Measurements from ENCODE around the gene SBK3.

Gene SBK3

DNA sequence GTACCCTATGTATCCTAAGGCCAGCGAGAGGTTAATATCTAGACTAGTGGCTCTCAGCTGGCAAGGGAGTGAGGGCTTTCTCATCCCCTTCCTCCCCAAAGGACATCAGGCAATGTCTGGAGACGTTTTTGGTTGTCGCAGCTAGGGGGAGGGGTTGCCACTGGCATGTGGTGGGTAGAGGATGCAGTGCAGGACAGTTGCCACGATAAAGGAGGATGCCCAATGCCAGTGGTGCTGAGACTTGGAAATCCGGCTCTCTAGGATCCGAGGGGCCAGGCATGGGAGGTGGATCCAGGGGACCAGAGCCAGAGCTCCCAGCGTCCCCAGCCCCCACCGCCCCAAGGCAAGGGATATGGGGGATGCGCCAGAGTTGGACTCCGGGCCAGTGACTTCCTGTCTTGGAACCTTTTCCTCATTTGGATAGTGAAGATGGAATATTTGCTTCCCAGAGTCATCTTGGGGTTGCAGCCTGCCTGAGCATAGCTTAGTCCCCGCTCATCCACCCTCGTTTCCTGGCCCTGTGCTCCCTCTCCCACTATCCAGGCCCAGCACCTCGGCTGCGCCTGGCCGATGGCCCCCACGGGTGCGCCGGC lies 52.2 kb downstream of the SBK3 start:
- ChIA-PET POLR2A (no interaction called here), CTCF (interaction anchor here (4.4 kb wide), 1 partner anchor 11 kb away, joined by 28 read pairs; no protein-coding TSS in a partner anchor)
- Histone ChIP-seq H3K36me3 (ENCODE audit: control insufficient read depth in 2 of 2, insufficient read depth in 1 of 2, low read length in 2 of 2) (no peaks in the 10 kb centered on the region), H3K4me3 (ENCODE audit: low read depth, low read length) (no peak overlapping the region), H3K4me1 (ENCODE audit: control insufficient read depth, insufficient read depth, low read length) (no peaks in the 10 kb centered on the region), H3K27ac (ENCODE audit: extremely low read depth, low read depth, low read length) (no peak overlapping the region), H3K9me3 (ENCODE audit: control insufficient read depth, insufficient read depth, low read depth, low read length) (no peaks in the 10 kb centered on the region)
- TF ChIP-seq ZSCAN23 (tag by site-specific recombination; IDR thresholded peaks at IDR 0.05) (no peak), ZNF2 (tag by site-specific recombination; IDR thresholded peaks at IDR 0.05) (no peak), ZSCAN16 (tag by site-specific recombination; IDR thresholded peaks at IDR 0.05) (no peak), ZFP69B (tag by site-specific recombination; IDR thresholded peaks at IDR 0.05) (no peak)
- TF ChIP-seq, protein P1, sequence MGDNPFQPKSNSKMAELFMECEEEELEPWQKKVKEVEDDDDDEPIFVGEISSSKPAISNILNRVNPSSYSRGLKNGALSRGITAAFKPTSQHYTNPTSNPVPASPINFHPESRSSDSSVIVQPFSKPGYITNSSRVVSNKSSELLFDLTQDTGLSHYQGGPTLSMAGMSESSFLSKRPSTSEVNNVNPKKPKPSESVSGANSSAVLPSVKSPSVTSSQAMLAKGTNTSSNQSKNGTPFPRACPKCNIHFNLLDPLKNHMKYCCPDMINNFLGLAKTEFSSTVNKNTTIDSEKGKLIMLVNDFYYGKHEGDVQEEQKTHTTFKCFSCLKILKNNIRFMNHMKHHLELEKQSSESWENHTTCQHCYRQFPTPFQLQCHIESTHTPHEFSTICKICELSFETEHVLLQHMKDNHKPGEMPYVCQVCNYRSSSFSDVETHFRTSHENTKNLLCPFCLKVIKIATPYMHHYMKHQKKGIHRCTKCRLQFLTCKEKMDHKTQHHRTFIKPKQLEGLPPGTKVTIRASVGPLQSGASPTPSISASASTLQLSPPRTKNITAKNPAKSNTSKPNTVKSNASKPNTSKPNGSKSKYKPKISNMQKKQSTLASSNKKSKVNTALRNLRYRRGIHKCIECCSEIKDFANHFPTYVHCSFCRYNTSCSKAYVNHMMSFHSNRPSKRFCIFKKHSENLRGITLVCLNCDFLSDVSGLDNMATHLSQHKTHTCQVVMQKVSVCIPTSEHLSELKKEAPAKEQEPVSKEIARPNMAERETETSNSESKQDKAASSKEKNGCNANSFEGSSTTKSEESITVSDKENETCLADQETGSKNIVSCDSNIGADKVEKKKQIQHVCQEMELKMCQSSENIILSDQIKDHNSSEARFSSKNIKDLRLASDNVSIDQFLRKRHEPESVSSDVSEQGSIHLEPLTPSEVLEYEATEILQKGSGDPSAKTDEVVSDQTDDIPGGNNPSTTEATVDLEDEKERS (tag by site-specific recombination; IDR thresholded peaks at IDR 0.05): no peak
- TF ChIP-seq, protein P2, sequence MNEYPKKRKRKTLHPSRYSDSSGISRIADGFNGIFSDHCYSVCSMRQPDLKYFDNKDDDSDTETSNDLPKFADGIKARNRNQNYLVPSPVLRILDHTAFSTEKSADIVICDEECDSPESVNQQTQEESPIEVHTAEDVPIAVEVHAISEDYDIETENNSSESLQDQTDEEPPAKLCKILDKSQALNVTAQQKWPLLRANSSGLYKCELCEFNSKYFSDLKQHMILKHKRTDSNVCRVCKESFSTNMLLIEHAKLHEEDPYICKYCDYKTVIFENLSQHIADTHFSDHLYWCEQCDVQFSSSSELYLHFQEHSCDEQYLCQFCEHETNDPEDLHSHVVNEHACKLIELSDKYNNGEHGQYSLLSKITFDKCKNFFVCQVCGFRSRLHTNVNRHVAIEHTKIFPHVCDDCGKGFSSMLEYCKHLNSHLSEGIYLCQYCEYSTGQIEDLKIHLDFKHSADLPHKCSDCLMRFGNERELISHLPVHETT (tag by site-specific recombination; IDR thresholded peaks at IDR 0.05): no peak
- TF ChIP-seq, protein P3, sequence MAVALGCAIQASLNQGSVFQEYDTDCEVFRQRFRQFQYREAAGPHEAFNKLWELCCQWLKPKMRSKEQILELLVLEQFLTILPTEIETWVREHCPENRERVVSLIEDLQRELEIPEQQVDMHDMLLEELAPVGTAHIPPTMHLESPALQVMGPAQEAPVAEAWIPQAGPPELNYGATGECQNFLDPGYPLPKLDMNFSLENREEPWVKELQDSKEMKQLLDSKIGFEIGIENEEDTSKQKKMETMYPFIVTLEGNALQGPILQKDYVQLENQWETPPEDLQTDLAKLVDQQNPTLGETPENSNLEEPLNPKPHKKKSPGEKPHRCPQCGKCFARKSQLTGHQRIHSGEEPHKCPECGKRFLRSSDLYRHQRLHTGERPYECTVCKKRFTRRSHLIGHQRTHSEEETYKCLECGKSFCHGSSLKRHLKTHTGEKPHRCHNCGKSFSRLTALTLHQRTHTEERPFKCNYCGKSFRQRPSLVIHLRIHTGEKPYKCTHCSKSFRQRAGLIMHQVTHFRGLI (tag by site-specific recombination; IDR thresholded peaks at IDR 0.05): no peak

DNA sequence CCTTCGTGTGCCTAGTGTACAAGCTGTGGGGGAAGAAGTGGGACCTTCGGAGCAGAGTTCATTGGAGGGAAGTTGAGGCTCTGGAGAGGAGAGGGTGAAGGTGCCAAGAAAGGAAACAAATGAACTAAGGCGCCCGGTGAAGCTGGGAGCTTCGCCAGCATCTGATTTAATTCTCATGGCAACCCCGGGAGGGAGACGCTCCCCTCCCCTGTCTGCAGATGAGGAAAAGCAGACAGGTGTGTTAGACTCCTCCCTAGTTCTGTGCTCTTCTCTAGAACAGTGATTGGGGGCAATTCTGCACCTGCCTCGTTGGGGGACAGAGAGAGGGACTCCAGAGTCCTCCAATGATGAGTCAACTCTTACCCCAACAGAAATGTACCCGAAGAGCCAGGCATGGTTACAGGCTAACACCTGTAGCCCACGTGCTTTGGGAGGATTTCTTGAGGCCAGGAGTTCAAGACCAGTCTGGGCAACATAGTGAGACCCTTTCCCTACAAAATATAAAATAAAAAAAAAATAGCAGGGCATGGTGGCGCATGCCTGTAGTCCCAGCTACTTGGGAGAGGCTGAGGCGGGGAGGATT lies 52.9 kb downstream of the SBK3 start:
- no peak overlapping the region for H3K4me3 ChIP-seq (ENCODE audit: low read depth, low read length)
- no peak overlapping the region for H3K27ac ChIP-seq (ENCODE audit: extremely low read depth, low read depth, low read length)
- POLR2A ChIA-PET: interaction anchor here (0.6 kb wide), 2 partner anchors 19 to 132 kb away, joined by 3 to 8 read pairs; partner anchors contain the start of gene ZNF784
- H3K4me1 ChIP-seq (ENCODE audit: control insufficient read depth, insufficient read depth, low read length): peaks cover under 1% of the 10 kb centered on the region
- H3K36me3 ChIP-seq (ENCODE audit: control insufficient read depth in 2 of 2, insufficient read depth in 1 of 2, low read length in 2 of 2): no peaks in the 10 kb centered on the region
- TF ChIP-seq SCRT2 (tag by site-specific recombination; IDR thresholded peaks at IDR 0.05) (peak; percentile 84), ZNF121 (tag by site-specific recombination; IDR thresholded peaks at IDR 0.05) (0 out of 2 replicates have a peak, but pooled peaks have one; percentile 50), SCRT1 (tag by site-specific recombination; IDR thresholded peaks at IDR 0.05; ENCODE audit: borderline replicate concordance) (peak; percentile 82), GLIS1 (tag by site-specific recombination; IDR thresholded peaks at IDR 0.05) (no peak), ZNF350 (tag by site-specific recombination; IDR thresholded peaks at IDR 0.05) (no peak), ZBTB7A (tag by site-specific recombination; IDR thresholded peaks at IDR 0.05; ENCODE audit: low read depth) (no peak)
- CTCF ChIA-PET: interaction anchor here (0.6 to 4.4 kb wide), 5 partner anchors 10 to 114 kb away, joined by 3 to 28 read pairs (median 8); partner anchors contain the start of gene ZNF865
- H3K9me3 ChIP-seq (ENCODE audit: control insufficient read depth, insufficient read depth, low read depth, low read length): no peaks in the 10 kb centered on the region
